ENCODE data around the gene TRABD2B. TPM values are rescaled to one million over a fixed set of nuclear protein-coding genes. Genes with fewer than 3 reads are reported as not detected.

The TRABD2B gene
- 0.42 TPM for polyA plus RNA-seq (2013, experiment 1 of 2)
- polyA plus RNA-seq (2013, experiment 2 of 2), result 0.66 TPM

DNA sequence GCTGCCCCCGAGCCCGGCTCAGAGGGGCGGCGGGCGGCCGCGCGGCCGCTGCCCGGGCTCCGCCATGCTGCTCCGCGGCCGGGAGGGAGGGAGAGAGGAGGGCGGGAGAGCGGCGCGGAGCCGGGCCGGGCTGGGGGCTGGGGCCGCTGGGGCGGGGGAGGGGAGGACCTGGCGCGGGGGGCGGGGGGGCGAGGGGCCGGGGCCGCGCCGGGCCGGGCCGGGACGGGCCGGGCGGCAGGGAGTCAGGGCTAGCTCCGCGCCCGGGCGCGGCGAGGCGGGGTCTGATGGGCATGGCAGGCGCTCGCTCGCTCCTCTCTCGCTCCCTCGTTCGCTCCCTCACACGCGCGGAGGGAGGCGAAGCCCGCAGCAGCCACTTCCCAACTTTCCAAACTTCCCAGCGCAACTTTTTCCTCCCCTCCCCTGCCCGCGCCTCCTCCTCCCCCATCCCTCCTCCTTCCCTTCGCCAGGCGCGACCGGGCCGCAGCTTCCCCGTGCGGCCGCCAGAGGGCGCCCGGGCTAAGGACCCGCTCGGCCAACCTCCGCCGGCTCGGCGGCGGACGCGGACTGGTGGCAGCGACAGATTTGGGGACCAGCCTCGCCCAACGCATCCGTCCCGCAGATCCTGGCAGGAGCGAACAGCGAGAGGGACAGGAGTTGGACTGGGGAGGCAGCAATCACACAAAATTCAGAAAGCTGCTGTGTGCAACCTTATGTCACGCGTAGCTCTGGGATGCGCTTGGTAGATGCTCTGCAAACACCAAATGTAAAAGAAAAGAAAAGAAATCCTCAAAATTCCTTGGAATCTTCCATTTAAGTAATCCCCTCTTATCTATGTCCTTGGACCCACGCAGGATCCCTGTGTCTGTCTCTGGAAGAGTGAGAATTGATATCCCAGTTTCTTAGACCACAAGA is at the start of gene TRABD2B:
Gene TRABD2B, minus strand, starts transcription at position 97 of the 912 bp plus-strand sequence.
- H4K8ac ChIP-seq (ENCODE audit: low read depth, low read length), result no peak within 1 kb of the TSS
- H3K4me3 ChIP-seq (ENCODE audit: low read length in 2 of 2), result peak within 1 kb of the TSS; percentile 52 to 83
- no peaks in the 10 kb centered on the region for H3K36me3 ChIP-seq (replicated peaks in 1 of 2; ENCODE audit: control insufficient read depth in 2 of 2, insufficient read depth in 2 of 2, low read length in 2 of 2)
- H3K9ac ChIP-seq (ENCODE audit: low read depth, low read length, poor library complexity), result peak within 1 kb of the TSS; percentile 67
- peak; percentile 87 for DNase-seq (ENCODE audit: low spot score)
- no peak within 1 kb of the TSS for H3K4ac ChIP-seq (ENCODE audit: low read length)
- H3K4me1 ChIP-seq (ENCODE audit: control insufficient read depth in 2 of 2, insufficient read depth in 1 of 2, low read depth in 1 of 2, low read length in 2 of 2), result peaks cover 0 to 16% of the 10 kb centered on the region in 2 donors
- WGBS, 2 donors (ENCODE audit: extremely low coverage in 2 of 2, insufficient read length in 2 of 2, insufficient replicate concordance in 1 of 2), result no CpG with 5 or more reads among the region's 86 CpGs
- H3K79me1 ChIP-seq (ENCODE audit: low read depth, low read length), result no peaks in the 10 kb centered on the region
- H2AK5ac ChIP-seq (ENCODE audit: low read depth, low read length), result no peak within 1 kb of the TSS
- H2AFZ ChIP-seq (ENCODE audit: low read length), result peak within 1 kb of the TSS; percentile 95
- H2BK120ac ChIP-seq (ENCODE audit: low read depth, low read length), result no peak within 1 kb of the TSS
- no peak within 1 kb of the TSS for H4K91ac ChIP-seq (ENCODE audit: low read depth, low read length, poor library complexity)
- no peak within 1 kb of the TSS for H3K23ac ChIP-seq (ENCODE audit: low read depth, low read length, poor library complexity)
- H2BK15ac ChIP-seq (ENCODE audit: low read length), result no peak within 1 kb of the TSS
- peak within 1 kb of the TSS; percentile 91 for H3K4me2 ChIP-seq (ENCODE audit: insufficient read depth, low read length, poor library complexity, severe bottlenecking)
- no peaks in the 10 kb centered on the region for H3K9me3 ChIP-seq (replicated peaks in 1 of 2; ENCODE audit: control insufficient read depth in 2 of 2, insufficient read depth in 1 of 2, low read depth in 1 of 2, low read length in 2 of 2)
- H2BK5ac ChIP-seq (ENCODE audit: low read length), result peak within 1 kb of the TSS; percentile 20
- peak within 1 kb of the TSS; percentile 89 for H3K18ac ChIP-seq (ENCODE audit: low read length)
- H3K27me3 ChIP-seq (ENCODE audit: control insufficient read depth in 3 of 3, insufficient read depth in 3 of 3, low read depth in 1 of 3, low read length in 3 of 3), result peaks cover 3 to 59% (median 41%) of the 10 kb centered on the region in 3 experiments
- H2BK12ac ChIP-seq (ENCODE audit: low read length), result no peak within 1 kb of the TSS
- no peak within 1 kb of the TSS for H3K14ac ChIP-seq (ENCODE audit: low read length)
- no peak within 1 kb of the TSS for H3K27ac ChIP-seq (replicated peaks; ENCODE audit: low read length)

DNA sequence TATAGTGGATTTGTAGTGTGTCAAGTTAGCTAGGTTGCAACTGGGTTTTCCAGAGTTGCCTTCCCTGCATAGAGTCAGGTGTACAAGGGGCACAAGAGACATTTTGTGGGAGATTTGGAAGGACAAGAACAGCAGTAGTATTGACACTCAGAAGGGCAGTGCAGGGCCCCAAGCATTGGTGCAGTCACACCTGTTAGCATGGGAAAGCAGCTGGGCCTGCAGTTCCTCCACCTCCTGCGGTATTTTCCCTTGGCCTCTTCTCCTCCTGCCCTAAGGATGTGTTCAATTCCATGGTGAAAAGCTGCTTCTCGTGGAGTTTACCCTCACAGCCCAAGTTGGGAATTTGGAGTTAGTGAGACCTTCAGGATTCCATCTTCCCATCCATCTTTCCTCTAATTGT is 47.1 kb upstream of the TRABD2B start:
- H3K4me3 ChIP-seq (ENCODE audit: low read length in 2 of 2), result no peak overlapping the region
- H3K4ac ChIP-seq (ENCODE audit: low read length), result no peak overlapping the region
- no peak overlapping the region for H2BK15ac ChIP-seq (ENCODE audit: low read length)
- no peak overlapping the region for H2AFZ ChIP-seq (ENCODE audit: low read length)
- no CpG with 5 or more reads among the region's 2 CpGs for WGBS, 2 donors (ENCODE audit: extremely low coverage in 2 of 2, insufficient read length in 2 of 2, insufficient replicate concordance in 1 of 2)
- no peak overlapping the region for H3K23ac ChIP-seq (ENCODE audit: low read depth, low read length, poor library complexity)
- H3K14ac ChIP-seq (ENCODE audit: low read length), result no peak overlapping the region
- H3K27me3 ChIP-seq (ENCODE audit: control insufficient read depth in 3 of 3, insufficient read depth in 3 of 3, low read depth in 1 of 3, low read length in 3 of 3), result peaks cover 0 to 4% (median 0%) of the 10 kb centered on the region in 3 experiments
- no peak overlapping the region for H4K8ac ChIP-seq (ENCODE audit: low read depth, low read length)
- H3K9me3 ChIP-seq (replicated peaks in 1 of 2; ENCODE audit: control insufficient read depth in 2 of 2, insufficient read depth in 1 of 2, low read depth in 1 of 2, low read length in 2 of 2), result no peaks in the 10 kb centered on the region
- H2BK120ac ChIP-seq (ENCODE audit: low read depth, low read length), result no peak overlapping the region
- no peaks in the 10 kb centered on the region for H3K79me1 ChIP-seq (ENCODE audit: low read depth, low read length)
- no peak overlapping the region for H2BK5ac ChIP-seq (ENCODE audit: low read length)
- H2BK12ac ChIP-seq (ENCODE audit: low read length), result no peak overlapping the region
- H3K27ac ChIP-seq (replicated peaks; ENCODE audit: low read length), result no peak overlapping the region
- no peak overlapping the region for H3K9ac ChIP-seq (ENCODE audit: low read depth, low read length, poor library complexity)
- H3K18ac ChIP-seq (ENCODE audit: low read length), result no peak overlapping the region
- H3K4me2 ChIP-seq (ENCODE audit: insufficient read depth, low read length, poor library complexity, severe bottlenecking), result no peak overlapping the region
- no peaks in the 10 kb centered on the region for H3K36me3 ChIP-seq (replicated peaks in 1 of 2; ENCODE audit: control insufficient read depth in 2 of 2, insufficient read depth in 2 of 2, low read length in 2 of 2)
- peaks cover 0 to 12% of the 10 kb centered on the region in 2 donors for H3K4me1 ChIP-seq (ENCODE audit: control insufficient read depth in 2 of 2, insufficient read depth in 1 of 2, low read depth in 1 of 2, low read length in 2 of 2)
- H2AK5ac ChIP-seq (ENCODE audit: low read depth, low read length), result no peak overlapping the region
- no peak for DNase-seq (ENCODE audit: low spot score)
- H4K91ac ChIP-seq (ENCODE audit: low read depth, low read length, poor library complexity), result no peak overlapping the region

DNA sequence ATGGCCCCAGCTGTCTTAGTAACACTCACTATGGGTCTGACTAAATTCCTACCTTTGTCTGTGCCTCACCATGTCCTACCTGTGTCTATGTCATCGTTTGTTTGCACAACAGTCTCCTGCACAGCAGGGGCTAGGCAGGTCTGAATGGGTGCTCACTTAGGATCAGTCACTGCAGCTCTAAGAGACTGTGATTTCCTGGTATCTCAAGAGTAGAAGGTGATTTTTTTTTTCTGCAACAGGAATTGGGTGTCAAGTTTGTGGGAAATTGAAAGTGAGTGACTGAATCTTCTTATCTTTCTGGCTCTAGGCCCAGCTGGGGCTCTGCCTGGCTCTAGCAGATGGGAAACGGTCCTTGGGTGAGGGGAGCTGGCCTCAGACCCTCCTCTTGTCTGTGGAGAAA is 46.4 kb upstream of the TRABD2B start:
- H3K14ac ChIP-seq (ENCODE audit: low read length), result no peak overlapping the region
- DNase-seq (ENCODE audit: low spot score), result no peak
- no peak overlapping the region for H3K4me3 ChIP-seq (ENCODE audit: low read length in 2 of 2)
- H3K27me3 ChIP-seq (ENCODE audit: control insufficient read depth in 3 of 3, insufficient read depth in 3 of 3, low read depth in 1 of 3, low read length in 3 of 3), result no peaks in the 10 kb centered on the region
- H2BK15ac ChIP-seq (ENCODE audit: low read length), result no peak overlapping the region
- peak overlapping the region; percentile 23 for H3K23ac ChIP-seq (ENCODE audit: low read depth, low read length, poor library complexity)
- no peak overlapping the region for H2BK5ac ChIP-seq (ENCODE audit: low read length)
- no peak overlapping the region for H4K8ac ChIP-seq (ENCODE audit: low read depth, low read length)
- no peak overlapping the region for H4K91ac ChIP-seq (ENCODE audit: low read depth, low read length, poor library complexity)
- H3K79me1 ChIP-seq (ENCODE audit: low read depth, low read length), result no peaks in the 10 kb centered on the region
- no peak overlapping the region for H2AK5ac ChIP-seq (ENCODE audit: low read depth, low read length)
- no CpG with 5 or more reads among the region's 2 CpGs for WGBS, 2 donors (ENCODE audit: extremely low coverage in 2 of 2, insufficient read length in 2 of 2, insufficient replicate concordance in 1 of 2)
- no peak overlapping the region for H3K18ac ChIP-seq (ENCODE audit: low read length)
- H2AFZ ChIP-seq (ENCODE audit: low read length), result no peak overlapping the region
- peaks cover 0 to 12% of the 10 kb centered on the region in 2 donors for H3K4me1 ChIP-seq (ENCODE audit: control insufficient read depth in 2 of 2, insufficient read depth in 1 of 2, low read depth in 1 of 2, low read length in 2 of 2)
- H3K36me3 ChIP-seq (replicated peaks in 1 of 2; ENCODE audit: control insufficient read depth in 2 of 2, insufficient read depth in 2 of 2, low read length in 2 of 2), result no peaks in the 10 kb centered on the region
- H3K27ac ChIP-seq (replicated peaks; ENCODE audit: low read length), result no peak overlapping the region
- no peak overlapping the region for H2BK12ac ChIP-seq (ENCODE audit: low read length)
- no peak overlapping the region for H2BK120ac ChIP-seq (ENCODE audit: low read depth, low read length)
- H3K9me3 ChIP-seq (replicated peaks in 1 of 2; ENCODE audit: control insufficient read depth in 2 of 2, insufficient read depth in 1 of 2, low read depth in 1 of 2, low read length in 2 of 2), result no peaks in the 10 kb centered on the region
- no peak overlapping the region for H3K4me2 ChIP-seq (ENCODE audit: insufficient read depth, low read length, poor library complexity, severe bottlenecking)
- no peak overlapping the region for H3K4ac ChIP-seq (ENCODE audit: low read length)
- H3K9ac ChIP-seq (ENCODE audit: low read depth, low read length, poor library complexity), result no peak overlapping the region

DNA sequence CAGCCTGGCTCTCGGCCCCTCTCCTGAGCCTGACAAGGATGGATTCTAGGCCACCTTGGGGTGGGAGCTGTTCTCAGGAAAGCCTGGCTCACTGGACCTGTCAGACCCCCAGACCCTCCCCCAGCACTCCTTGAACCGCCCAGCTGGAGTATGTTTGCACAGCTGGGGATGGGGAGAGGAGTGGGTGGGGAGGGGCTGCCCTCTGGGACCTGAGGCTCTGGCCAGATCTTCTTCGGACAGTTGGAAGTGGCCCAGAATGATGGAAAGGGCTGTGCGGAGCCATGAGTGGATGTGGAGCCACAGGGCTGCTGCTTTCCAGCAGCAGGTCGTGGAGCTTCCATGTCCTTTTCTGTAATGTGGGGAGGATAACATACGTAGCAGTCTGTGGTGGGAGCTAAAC is 43.0 kb upstream of the TRABD2B start:
- H2AFZ ChIP-seq (ENCODE audit: low read length), result no peak overlapping the region
- H3K9me3 ChIP-seq (replicated peaks in 1 of 2; ENCODE audit: control insufficient read depth in 2 of 2, insufficient read depth in 1 of 2, low read depth in 1 of 2, low read length in 2 of 2), result no peaks in the 10 kb centered on the region
- H3K36me3 ChIP-seq (replicated peaks in 1 of 2; ENCODE audit: control insufficient read depth in 2 of 2, insufficient read depth in 2 of 2, low read length in 2 of 2), result no peaks in the 10 kb centered on the region
- peaks cover 0 to 10% of the 10 kb centered on the region in 2 donors for H3K4me1 ChIP-seq (ENCODE audit: control insufficient read depth in 2 of 2, insufficient read depth in 1 of 2, low read depth in 1 of 2, low read length in 2 of 2)
- no peaks in the 10 kb centered on the region for H3K79me1 ChIP-seq (ENCODE audit: low read depth, low read length)
- H2AK5ac ChIP-seq (ENCODE audit: low read depth, low read length), result no peak overlapping the region
- peak overlapping the region; percentile 5 for H4K91ac ChIP-seq (ENCODE audit: low read depth, low read length, poor library complexity)
- H3K23ac ChIP-seq (ENCODE audit: low read depth, low read length, poor library complexity), result no peak overlapping the region
- WGBS, 2 donors (ENCODE audit: extremely low coverage in 2 of 2, insufficient read length in 2 of 2, insufficient replicate concordance in 1 of 2), result no CpG with 5 or more reads among the region's 6 CpGs
- no peak overlapping the region for H3K9ac ChIP-seq (ENCODE audit: low read depth, low read length, poor library complexity)
- no peak overlapping the region for H2BK5ac ChIP-seq (ENCODE audit: low read length)
- no peak for DNase-seq (ENCODE audit: low spot score)
- no peak overlapping the region for H2BK120ac ChIP-seq (ENCODE audit: low read depth, low read length)
- no peak overlapping the region for H3K27ac ChIP-seq (replicated peaks; ENCODE audit: low read length)
- H2BK15ac ChIP-seq (ENCODE audit: low read length), result no peak overlapping the region
- no peak overlapping the region for H3K4ac ChIP-seq (ENCODE audit: low read length)
- H3K27me3 ChIP-seq (ENCODE audit: control insufficient read depth in 3 of 3, insufficient read depth in 3 of 3, low read depth in 1 of 3, low read length in 3 of 3), result no peaks in the 10 kb centered on the region
- no peak overlapping the region for H3K4me2 ChIP-seq (ENCODE audit: insufficient read depth, low read length, poor library complexity, severe bottlenecking)
- H3K18ac ChIP-seq (ENCODE audit: low read length), result no peak overlapping the region
- no peak overlapping the region for H4K8ac ChIP-seq (ENCODE audit: low read depth, low read length)
- H3K4me3 ChIP-seq (ENCODE audit: low read length in 2 of 2), result no peak overlapping the region
- no peak overlapping the region for H3K14ac ChIP-seq (ENCODE audit: low read length)
- no peak overlapping the region for H2BK12ac ChIP-seq (ENCODE audit: low read length)

Data from neuronal stem cell (in vitro differentiated cells).